Central memory CD8-positive, alpha-beta T cell (primary cell): ENCODE results near the gene PAGE1.

Experiments
- ATAC-seq: fragments of 150-1000 bp; cut with Tn5 transposase; replicated peaks from 2 replicates; pipeline ENCODE4 v1.10.0; 2022; ENCODE audit warnings: mild to moderate bottlenecking, moderate FRiP score, moderate number of reproducible peaks; ENCODE audit not compliant: poor library complexity, severe bottlenecking; ENCODE audit errors: extremely low read depth
- DNase-seq, 2 donors: peaks; one replicate each; pipeline ENCODE4 v3.0.0; 2021; ENCODE audit warnings: low spot score in 2 of 2
- H3K27ac Mint-ChIP-seq: one replicate; pipeline ENCODE4 v1.8.0; 2022; ENCODE audit warnings: low read depth, mild to moderate bottlenecking, moderate library complexity, mixed read lengths
- H3K27me3 Mint-ChIP-seq: one replicate; pipeline ENCODE4 v1.8.0; 2022; ENCODE audit warnings: mixed read lengths
- H3K36me3 Mint-ChIP-seq: one replicate; pipeline ENCODE4 v1.8.0; 2022; ENCODE audit warnings: mild to moderate bottlenecking, moderate library complexity, mixed read lengths; ENCODE audit not compliant: insufficient read depth
- H3K4me1 Mint-ChIP-seq: one replicate; pipeline ENCODE4 v1.8.0; 2022; ENCODE audit warnings: mixed read lengths
- H3K4me3 Mint-ChIP-seq: one replicate; pipeline ENCODE4 v1.8.0; 2022; ENCODE audit warnings: mild to moderate bottlenecking, moderate library complexity, mixed read lengths
- H3K9me3 Mint-ChIP-seq: one replicate; pipeline ENCODE4 v1.8.0; 2022; ENCODE audit warnings: mixed read lengths

Gene PAGE1

DNA sequence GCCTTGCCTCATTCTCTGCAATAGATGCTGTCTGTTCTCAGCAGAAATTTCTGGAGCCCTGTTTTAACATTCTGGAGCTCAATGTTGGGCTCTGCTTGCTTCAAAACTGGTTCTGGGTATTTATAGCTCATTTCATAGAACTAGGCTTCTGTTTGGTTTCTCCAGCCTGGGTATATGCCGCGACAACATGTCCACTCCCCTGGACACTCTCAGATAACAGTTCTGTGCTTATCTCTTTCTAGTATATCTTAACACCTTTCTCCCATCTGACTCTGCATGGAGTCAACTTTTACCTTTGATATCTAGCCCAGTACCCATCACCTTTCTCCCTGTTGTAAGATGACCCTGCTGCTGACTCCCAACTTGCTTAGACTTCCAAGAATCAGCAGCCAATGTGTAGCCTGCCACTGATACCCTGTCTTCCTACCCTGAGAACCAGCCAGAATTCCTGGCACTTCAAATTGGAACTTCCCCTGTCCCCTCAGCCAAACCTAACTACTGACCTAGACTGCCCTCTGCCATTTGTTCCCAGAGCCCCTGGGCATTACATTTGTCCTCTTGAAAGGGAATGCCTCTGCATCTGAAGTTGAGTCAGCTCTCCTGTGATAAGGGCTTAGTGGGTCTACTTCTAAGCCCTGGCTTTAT is 20.6 kb downstream of the PAGE1 start:
- no peak for DNase-seq
- Mint-ChIP-seq H3K27me3 (peaks cover 23% of the 10 kb centered on the region), H3K4me1 (no peaks in the 10 kb centered on the region), H3K4me3 (no peak overlapping the region), H3K9me3 (no peaks in the 10 kb centered on the region), H3K36me3 (no peaks in the 10 kb centered on the region), H3K27ac (no peak overlapping the region)
- ATAC-seq = no peak

- no peaks in the 10 kb centered on the region for H3K9me3 Mint-ChIP-seq
- peaks cover 14% of the 10 kb centered on the region for H3K27me3 Mint-ChIP-seq
- H3K36me3 Mint-ChIP-seq = no peaks in the 10 kb centered on the region
- H3K4me1 Mint-ChIP-seq = no peaks in the 10 kb centered on the region
- no peak overlapping the region for H3K4me3 Mint-ChIP-seq
- no peak overlapping the region for H3K27ac Mint-ChIP-seq
- no peak for ATAC-seq
- no peak for DNase-seq
Measured at GRCh38 chrX:49673394-49673793, 22.4 kb downstream of the PAGE1 start.

DNA sequence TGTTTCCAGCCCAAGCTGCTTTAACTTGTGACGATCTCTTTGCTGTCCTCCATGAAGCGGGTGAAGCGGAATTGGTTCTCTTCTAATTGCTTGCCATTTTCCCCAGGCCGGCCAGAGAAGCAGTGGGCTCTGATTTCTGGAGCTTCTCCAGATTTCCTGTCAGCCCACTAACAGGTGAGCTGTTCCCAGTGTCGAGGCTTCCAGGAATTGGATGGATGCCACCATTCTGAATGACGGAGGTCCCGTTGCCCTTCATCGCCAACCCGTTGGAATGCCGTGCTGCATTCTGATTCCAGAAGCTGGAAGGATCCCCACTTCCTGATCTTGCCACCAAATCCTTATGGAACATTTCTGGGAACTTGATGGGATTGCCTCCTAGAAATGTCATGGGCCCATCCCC is 31.0 kb downstream of the PAGE1 start:
- H3K27me3 Mint-ChIP-seq = no peaks in the 10 kb centered on the region
- no peak for ATAC-seq
- no peaks in the 10 kb centered on the region for H3K36me3 Mint-ChIP-seq
- no peaks in the 10 kb centered on the region for H3K9me3 Mint-ChIP-seq
- DNase-seq = no peak
- no peak overlapping the region for H3K4me3 Mint-ChIP-seq
- H3K27ac Mint-ChIP-seq = no peak overlapping the region
- H3K4me1 Mint-ChIP-seq = no peaks in the 10 kb centered on the region

- no peak for DNase-seq
- no peaks in the 10 kb centered on the region for H3K36me3 Mint-ChIP-seq
- H3K27me3 Mint-ChIP-seq = no peaks in the 10 kb centered on the region
- no peak overlapping the region for H3K4me3 Mint-ChIP-seq
- H3K9me3 Mint-ChIP-seq = no peaks in the 10 kb centered on the region
- no peaks in the 10 kb centered on the region for H3K4me1 Mint-ChIP-seq
- no peak for ATAC-seq
- H3K27ac Mint-ChIP-seq = no peak overlapping the region
Measured at GRCh38 chrX:49661881-49662280, 33.9 kb downstream of the PAGE1 start.

DNA sequence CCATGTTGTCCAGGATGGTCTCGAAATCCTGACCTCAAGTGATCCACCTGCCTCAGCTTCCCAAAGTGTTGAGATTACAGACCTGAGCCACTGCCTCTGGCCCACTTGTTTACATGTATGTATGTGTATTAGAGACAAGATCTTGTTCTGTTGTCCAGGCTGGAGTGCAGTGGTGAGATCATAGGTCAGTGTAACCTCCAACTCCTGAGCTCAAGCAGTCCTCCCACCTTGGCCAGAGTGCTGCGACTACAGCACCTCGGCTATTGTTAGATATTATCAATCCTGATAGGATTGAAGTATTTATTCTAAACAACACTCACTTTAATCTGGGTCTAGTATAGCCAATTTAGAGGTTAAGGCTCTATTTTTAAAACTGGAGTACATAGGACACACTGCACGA is 36.0 kb downstream of the PAGE1 start:
- ATAC-seq (no peak), DNase-seq (no peak)
- no peaks in the 10 kb centered on the region for H3K4me1 Mint-ChIP-seq
- H3K27me3 Mint-ChIP-seq = peaks cover 11% of the 10 kb centered on the region
- no peak overlapping the region for H3K4me3 Mint-ChIP-seq
- H3K27ac Mint-ChIP-seq = no peak overlapping the region
- H3K36me3 Mint-ChIP-seq = no peaks in the 10 kb centered on the region
- no peaks in the 10 kb centered on the region for H3K9me3 Mint-ChIP-seq

- Mint-ChIP-seq H3K4me3 (no peak overlapping the region), H3K27ac (no peak overlapping the region), H3K4me1 (no peaks in the 10 kb centered on the region), H3K36me3 (no peaks in the 10 kb centered on the region), H3K9me3 (no peaks in the 10 kb centered on the region), H3K27me3 (peaks cover 11% of the 10 kb centered on the region)
- DNase-seq = no peak
- no peak for ATAC-seq
Measured at GRCh38 chrX:49656533-49656932, 39.3 kb downstream of the PAGE1 start.

DNA sequence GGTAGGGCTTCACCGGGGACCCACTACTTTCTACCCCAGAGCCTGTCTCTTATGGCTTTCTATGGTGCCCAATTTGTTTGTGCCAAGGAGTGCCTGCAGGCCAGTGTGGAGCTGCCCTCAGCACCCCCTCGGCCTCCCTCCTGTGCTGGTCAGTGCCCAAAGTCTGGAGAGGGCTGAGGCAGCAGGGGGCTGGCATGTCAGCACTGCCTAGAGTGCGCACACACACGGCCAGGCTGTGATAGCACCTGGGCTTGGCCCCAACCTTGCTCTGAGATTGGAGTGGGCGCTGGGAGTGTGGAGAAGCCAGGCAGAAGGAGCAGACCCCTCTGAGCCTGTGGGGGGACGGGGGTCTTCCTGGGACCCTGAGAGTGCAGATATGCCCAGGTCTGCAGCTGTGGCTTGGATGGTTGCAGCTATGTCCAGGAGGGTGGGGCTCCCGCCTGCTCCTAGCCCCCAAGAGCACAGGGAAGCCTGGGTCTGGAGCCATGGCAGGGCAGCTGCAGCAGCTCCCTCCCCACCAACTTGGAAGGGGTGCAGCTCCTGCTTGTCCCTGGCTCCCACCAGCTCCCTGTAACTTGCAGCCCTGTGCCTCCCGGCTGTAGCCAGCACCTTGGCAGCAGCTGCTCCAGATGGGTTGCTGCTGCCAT is 50.7 kb downstream of the PAGE1 start:
- ATAC-seq (no peak), DNase-seq (no peak)
- Mint-ChIP-seq H3K4me1 (no peaks in the 10 kb centered on the region), H3K27me3 (no peaks in the 10 kb centered on the region), H3K9me3 (no peaks in the 10 kb centered on the region), H3K4me3 (no peak overlapping the region), H3K36me3 (peaks cover 1% of the 10 kb centered on the region), H3K27ac (no peak overlapping the region)
